ENCODE measurements around the gene C20orf141. TPM values are rescaled to one million over a fixed set of nuclear protein-coding genes. Genes with fewer than 3 reads are reported as not detected.

The C20orf141 gene
- total and polyA plus RNA-seq, 4 donors, result not detected

DNA sequence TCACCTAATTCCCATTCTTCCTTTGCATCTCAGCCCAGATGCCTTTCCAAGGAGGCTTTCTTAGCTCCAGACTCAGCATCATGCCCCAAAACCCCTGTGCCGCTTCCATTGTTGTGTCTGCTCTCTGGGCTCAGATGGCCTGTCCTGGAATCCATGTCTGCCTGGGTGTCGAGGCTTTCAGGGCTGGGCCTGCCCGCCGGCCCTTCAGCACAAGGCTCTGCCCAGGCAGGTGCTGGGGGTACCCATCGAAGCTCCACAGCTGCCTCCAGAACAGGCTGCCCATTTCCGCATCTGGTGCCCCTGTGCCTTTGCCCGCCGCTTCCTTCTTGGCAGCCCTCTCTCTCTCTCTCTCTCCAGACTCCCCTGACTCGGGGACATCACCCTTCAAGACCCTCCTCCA, 15.5 kb upstream of the C20orf141 start:
- DNase-seq (ENCODE audit: low read depth in 4 of 6, low spot score in 6 of 6), result no peak
- peak overlapping the region; percentile 67 for H3K27ac ChIP-seq (ENCODE audit: low read depth, low read length)
- peak overlapping the region; percentile 67 for H3K4me3 ChIP-seq (ENCODE audit: low read depth, low read length)
- H3K36me3 ChIP-seq (ENCODE audit: control insufficient read depth, insufficient read depth, low read length), result peaks cover 38% of the 10 kb centered on the region
- H3K27me3 ChIP-seq (ENCODE audit: control insufficient read depth, insufficient read depth, low read length), result peaks cover 45% of the 10 kb centered on the region
- peaks cover 25% of the 10 kb centered on the region for H3K4me1 ChIP-seq (ENCODE audit: control insufficient read depth, insufficient read depth, low read length)
- no peaks in the 10 kb centered on the region for H3K9me3 ChIP-seq (ENCODE audit: control insufficient read depth, insufficient read depth, low read length)
- 35% methylated on average over 9 of the region's 9 CpGs for WGBS (ENCODE audit: insufficient coverage)

DNA sequence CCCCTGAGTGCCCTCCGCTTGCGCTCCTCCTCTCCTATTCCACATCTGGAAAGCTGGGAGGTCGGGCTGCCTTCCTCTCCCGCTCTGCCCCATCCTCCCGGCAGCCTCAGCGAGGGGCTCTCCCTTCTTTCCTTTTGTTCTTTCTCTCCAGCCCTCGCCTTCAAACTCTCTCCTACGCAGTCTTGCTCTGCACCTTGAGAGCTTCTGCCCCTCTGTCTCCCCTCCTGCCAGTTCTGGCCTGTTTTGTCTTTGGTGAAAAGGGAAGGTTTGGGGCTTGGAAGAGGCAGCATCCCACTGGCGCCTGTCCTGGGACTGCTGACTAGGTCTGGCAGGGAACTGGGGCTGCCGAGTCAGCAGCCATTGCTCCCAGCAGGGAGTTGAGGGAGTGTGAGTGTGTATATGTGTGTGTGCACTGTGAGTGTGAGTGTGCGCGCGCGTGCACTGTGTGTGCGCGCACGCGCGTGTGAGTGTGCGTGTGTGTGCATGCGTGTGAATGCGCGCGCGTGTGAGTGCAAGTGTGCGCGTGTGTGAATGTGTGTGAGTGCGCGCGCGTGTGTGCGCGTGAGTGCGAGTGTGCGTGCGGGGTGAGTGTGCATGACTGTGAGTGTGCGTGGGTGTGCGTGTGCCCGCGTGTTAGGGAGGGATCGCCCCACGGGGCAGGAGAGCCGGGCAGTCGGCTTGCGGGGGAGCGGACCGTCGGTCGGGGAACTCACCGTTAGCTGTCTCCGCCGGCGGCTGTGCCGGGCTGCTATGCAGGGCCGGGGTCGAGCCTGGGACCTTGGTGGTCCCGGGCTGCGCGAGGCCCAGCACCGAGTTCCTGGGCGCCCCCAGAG, 14.9 kb upstream of the C20orf141 start:
- under 1% methylated on average over 58 of the region's 61 CpGs for WGBS (ENCODE audit: insufficient coverage)
- DNase-seq (ENCODE audit: low read depth in 4 of 6, low spot score in 6 of 6), result peak in 4 of 6 donors; percentile 5 to 77 (median 48)
- H3K27me3 ChIP-seq (ENCODE audit: control insufficient read depth, insufficient read depth, low read length), result peaks cover 51% of the 10 kb centered on the region

DNA sequence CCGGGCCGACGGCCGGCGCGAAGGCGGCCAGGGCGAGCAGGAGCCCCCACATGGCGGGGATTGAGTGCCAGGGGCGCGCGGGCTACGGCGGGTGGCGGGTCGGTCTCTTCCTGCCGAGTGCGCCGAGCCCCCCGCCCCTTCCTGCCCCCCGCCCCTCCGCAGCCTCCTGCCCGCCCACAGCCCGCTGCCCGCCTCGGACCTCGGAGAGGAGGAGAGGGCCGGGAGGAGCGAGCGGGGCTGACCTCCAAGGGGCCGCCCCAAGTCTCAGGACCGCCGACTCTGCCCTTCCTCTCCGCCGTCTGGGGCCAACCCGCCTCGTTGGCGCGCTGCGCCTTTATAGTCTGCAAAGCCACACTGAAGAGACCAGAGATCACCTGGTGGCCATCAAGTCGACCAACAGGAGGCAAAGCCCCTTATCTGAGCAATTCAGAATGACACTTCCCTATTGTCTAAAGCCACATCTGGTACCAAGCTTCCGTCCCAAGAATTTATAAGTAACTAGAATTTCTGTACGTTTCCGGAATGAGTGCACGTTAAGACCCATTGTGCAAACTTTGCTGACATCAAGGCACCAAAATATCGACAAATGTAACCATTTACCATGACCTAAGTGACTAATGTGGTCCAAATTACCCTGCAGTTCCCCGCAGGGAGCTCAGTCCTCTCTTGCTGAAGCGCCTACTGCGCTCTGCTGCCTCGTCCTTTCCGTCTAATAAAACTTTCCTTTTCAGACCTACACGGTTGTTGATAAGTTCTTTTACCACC, 14.1 kb upstream of the C20orf141 start, which contains the start of gene CPXM1:
Gene CPXM1, minus strand, starts transcription at position 107 of the 765 bp plus-strand sequence. Its CDS starts 55 bp downstream, at position 52.
- Histone ChIP-seq H3K27me3 (ENCODE audit: control insufficient read depth, insufficient read depth, low read length) (peaks cover 59% of the 10 kb centered on the region), H3K27ac (ENCODE audit: low read depth, low read length) (peak within 1 kb of the TSS; percentile 67), H3K4me3 (ENCODE audit: low read depth, low read length) (peak within 1 kb of the TSS; percentile 67), H3K4me1 (ENCODE audit: control insufficient read depth, insufficient read depth, low read length) (peaks cover 35% of the 10 kb centered on the region), H3K36me3 (ENCODE audit: control insufficient read depth, insufficient read depth, low read length) (peaks cover 30% of the 10 kb centered on the region), H3K9me3 (ENCODE audit: control insufficient read depth, insufficient read depth, low read length) (no peaks in the 10 kb centered on the region)
- 2% methylated on average over 39 of the region's 52 CpGs for WGBS (ENCODE audit: insufficient coverage)
- DNase-seq (ENCODE audit: low read depth in 4 of 6, low spot score in 6 of 6), result peak in 3 of 6 donors; percentile 4 to 64 (median 59)

More for the DNA sequence above, 14.9 kb upstream of the C20orf141 start:
- Histone ChIP-seq H3K4me1 (ENCODE audit: control insufficient read depth, insufficient read depth, low read length) (peaks cover 27% of the 10 kb centered on the region), H3K36me3 (ENCODE audit: control insufficient read depth, insufficient read depth, low read length) (peaks cover 38% of the 10 kb centered on the region), H3K4me3 (ENCODE audit: low read depth, low read length) (peak overlapping the region; percentile 67), H3K27ac (ENCODE audit: low read depth, low read length) (peak overlapping the region; percentile 67), H3K9me3 (ENCODE audit: control insufficient read depth, insufficient read depth, low read length) (no peaks in the 10 kb centered on the region)

DNA sequence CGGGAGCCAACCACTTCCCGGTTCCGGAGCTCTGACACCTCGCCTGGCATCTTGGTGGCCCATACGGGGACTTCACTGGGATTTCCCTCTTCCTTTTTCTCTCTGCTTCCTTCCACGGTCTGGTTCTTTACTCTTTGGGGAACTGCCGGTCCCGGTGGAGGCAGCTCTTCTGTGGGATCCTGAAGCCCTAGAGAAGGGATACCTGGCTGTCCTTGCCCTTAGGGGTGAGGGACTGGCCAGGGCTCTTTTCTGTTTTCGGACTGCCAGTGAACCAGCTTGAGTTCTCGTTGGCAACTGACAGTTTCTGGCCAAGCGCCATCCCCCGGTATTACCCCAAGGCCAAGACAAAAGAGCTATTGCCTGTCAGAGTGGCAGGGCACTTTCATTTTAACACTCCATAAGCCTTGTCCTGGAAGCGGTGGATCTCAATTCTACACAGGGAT, 13.5 kb upstream of the C20orf141 start:
- Histone ChIP-seq H3K9me3 (ENCODE audit: control insufficient read depth, insufficient read depth, low read length) (no peaks in the 10 kb centered on the region), H3K27ac (ENCODE audit: low read depth, low read length) (no peak overlapping the region), H3K4me1 (ENCODE audit: control insufficient read depth, insufficient read depth, low read length) (peaks cover 36% of the 10 kb centered on the region), H3K27me3 (ENCODE audit: control insufficient read depth, insufficient read depth, low read length) (peaks cover 65% of the 10 kb centered on the region), H3K4me3 (ENCODE audit: low read depth, low read length) (no peak overlapping the region), H3K36me3 (ENCODE audit: control insufficient read depth, insufficient read depth, low read length) (peaks cover 24% of the 10 kb centered on the region)
- WGBS (ENCODE audit: insufficient coverage), result 10% methylated on average over 11 of the region's 13 CpGs
- no peak for DNase-seq (ENCODE audit: low read depth in 4 of 6, low spot score in 6 of 6)

DNA sequence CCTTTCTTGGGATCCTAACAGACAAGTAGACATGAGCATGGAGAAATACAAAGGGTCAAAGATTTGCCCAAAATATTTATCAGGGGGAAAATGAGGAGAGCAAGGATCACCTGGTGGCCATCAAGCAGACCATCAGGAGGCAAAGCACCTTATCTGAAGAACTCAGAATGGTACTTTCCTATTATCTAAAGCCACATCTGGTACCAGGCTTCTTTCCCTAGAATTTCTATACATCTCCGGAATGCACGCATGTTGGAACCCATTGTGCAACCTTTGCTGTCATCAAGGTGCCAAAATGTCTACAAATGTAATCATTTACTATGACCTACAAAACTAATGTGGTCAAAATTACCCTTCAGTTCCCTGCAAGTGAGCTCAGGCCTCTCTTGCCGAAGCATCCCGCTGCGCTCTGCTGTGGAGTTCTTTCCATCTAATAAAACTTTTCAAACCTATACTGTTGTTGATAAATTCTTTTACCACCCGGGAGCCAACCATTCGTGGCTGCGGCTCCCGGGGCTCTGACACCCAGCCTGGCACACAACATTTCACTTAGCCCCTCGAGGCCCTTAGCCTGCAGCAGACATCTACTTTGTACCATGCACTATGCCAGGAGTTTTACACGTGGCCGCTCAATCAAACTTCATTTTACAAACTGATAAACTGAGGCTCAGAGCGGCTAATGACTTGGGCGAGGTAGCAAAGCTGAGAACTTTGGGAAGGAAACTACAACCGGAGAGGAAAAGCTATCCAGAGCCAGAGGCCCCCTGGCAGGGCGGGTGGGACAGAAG, 10.6 kb upstream of the C20orf141 start:
- peaks cover 1% of the 10 kb centered on the region for H3K36me3 ChIP-seq (ENCODE audit: control insufficient read depth, insufficient read depth, low read length)
- peaks cover 75% of the 10 kb centered on the region for H3K27me3 ChIP-seq (ENCODE audit: control insufficient read depth, insufficient read depth, low read length)
- no peaks in the 10 kb centered on the region for H3K9me3 ChIP-seq (ENCODE audit: control insufficient read depth, insufficient read depth, low read length)
- no peak overlapping the region for H3K4me3 ChIP-seq (ENCODE audit: low read depth, low read length)
- 54% methylated on average over 15 of the region's 16 CpGs for WGBS (ENCODE audit: insufficient coverage)
- no peak overlapping the region for H3K27ac ChIP-seq (ENCODE audit: low read depth, low read length)
- peaks cover 27% of the 10 kb centered on the region for H3K4me1 ChIP-seq (ENCODE audit: control insufficient read depth, insufficient read depth, low read length)
- DNase-seq (ENCODE audit: low read depth in 4 of 6, low spot score in 6 of 6), result no peak

DNA sequence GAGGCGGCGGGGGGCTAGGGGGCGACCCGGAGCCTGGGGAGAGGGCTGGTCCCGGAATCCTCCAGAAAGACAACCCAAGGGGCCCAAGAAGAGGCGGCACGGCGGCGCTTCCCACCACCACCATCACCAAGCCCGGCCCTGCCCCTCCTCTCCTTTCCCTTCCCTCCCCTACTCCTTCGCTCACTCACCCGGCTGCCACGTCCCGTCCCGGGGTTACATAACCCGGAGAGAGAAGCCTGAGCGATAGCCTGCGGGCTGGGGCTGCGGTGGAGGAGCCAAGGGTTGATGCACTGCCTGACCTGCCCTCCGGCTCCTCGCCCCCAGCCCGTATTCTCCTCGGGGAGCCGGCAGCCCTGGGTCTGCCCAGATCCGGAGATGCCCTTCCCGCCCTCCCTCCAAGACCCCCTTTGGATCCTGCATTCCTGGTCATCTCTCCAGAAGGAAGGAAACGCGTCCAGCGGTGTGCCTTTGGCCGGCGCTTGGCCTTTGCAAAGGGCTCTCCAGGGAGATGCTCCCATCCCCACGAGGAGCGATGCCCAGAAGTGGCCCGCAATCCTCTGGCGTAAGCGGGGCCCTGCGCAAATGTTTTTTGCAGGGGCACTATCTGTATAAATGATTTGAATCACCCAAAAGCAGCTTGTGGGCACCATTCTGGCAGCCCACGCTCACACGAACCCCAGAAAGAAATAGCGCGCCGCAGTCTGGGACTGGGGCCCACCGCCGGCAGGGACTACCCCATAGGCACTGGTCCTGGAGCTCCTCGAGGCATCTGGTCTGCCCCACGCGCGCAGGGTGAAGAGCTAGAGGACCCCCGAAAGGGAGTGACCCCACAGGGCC, 9.7 kb upstream of the C20orf141 start:
- no peak for DNase-seq (ENCODE audit: low read depth in 4 of 6, low spot score in 6 of 6)
- WGBS (ENCODE audit: insufficient coverage), result 9% methylated on average over 46 of the region's 49 CpGs
- no peaks in the 10 kb centered on the region for H3K36me3 ChIP-seq (ENCODE audit: control insufficient read depth, insufficient read depth, low read length)
- peaks cover 19% of the 10 kb centered on the region for H3K4me1 ChIP-seq (ENCODE audit: control insufficient read depth, insufficient read depth, low read length)
- H3K4me3 ChIP-seq (ENCODE audit: low read depth, low read length), result no peak overlapping the region
- H3K9me3 ChIP-seq (ENCODE audit: control insufficient read depth, insufficient read depth, low read length), result no peaks in the 10 kb centered on the region
- peaks cover 71% of the 10 kb centered on the region for H3K27me3 ChIP-seq (ENCODE audit: control insufficient read depth, insufficient read depth, low read length)
- no peak overlapping the region for H3K27ac ChIP-seq (ENCODE audit: low read depth, low read length)

DNA sequence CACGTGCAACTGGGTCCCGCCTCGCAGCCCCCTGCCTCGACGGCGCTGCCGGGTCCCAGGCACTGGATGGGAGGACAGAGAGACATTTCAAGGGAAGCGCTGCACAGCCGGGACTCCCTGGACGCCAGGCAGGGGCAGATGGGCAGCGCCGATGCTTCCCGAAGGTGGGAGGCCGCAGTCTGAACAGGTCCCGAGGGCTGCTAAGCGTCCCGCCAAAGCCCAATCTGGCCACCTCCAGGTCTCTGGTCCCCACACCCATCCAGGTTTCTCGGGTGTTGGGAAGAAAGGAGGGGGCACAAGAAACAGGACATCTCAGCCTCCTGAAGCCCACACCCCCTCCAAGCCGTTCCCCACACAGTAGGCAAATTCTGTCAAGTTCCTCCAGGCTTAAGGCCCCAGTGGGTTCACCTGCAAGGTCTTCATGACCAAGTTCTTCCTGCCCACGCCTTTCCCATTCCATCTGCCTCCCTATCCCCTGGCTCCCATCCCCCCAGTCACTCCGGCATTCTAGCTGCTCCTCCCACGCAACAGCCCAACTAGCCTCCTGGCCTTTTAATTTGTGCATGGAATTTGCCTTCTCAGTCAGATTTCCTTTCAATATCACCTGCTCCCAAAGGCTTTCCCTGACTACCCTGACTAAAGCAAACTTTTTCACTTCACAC, 9.0 kb upstream of the C20orf141 start:
- Histone ChIP-seq H3K27me3 (ENCODE audit: control insufficient read depth, insufficient read depth, low read length) (peaks cover 66% of the 10 kb centered on the region), H3K4me1 (ENCODE audit: control insufficient read depth, insufficient read depth, low read length) (peaks cover 17% of the 10 kb centered on the region), H3K4me3 (ENCODE audit: low read depth, low read length) (no peak overlapping the region), H3K9me3 (ENCODE audit: control insufficient read depth, insufficient read depth, low read length) (no peaks in the 10 kb centered on the region), H3K36me3 (ENCODE audit: control insufficient read depth, insufficient read depth, low read length) (no peaks in the 10 kb centered on the region), H3K27ac (ENCODE audit: low read depth, low read length) (no peak overlapping the region)
- WGBS (ENCODE audit: insufficient coverage), result 18% methylated on average over 15 of the region's 22 CpGs
- DNase-seq (ENCODE audit: low read depth in 4 of 6, low spot score in 6 of 6), result no peak

DNA sequence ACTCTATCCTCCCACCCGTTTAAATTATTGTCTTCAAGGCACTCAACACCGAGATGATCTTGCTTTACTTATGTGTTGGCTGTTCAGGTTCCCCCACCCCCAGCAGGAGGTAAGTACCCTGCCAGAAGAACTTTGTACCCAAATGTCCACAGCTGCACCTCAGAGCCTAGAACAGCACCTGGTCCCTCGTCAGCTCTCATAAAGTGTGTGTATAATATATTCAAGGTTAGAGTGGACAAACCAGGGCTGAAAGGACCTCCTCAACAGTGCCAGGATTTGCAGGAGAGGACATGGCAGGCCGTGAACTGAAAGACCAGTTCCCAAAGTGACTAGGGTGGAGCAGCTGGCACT, 8.5 kb upstream of the C20orf141 start:
- no peak for DNase-seq (ENCODE audit: low read depth in 4 of 6, low spot score in 6 of 6)
- Histone ChIP-seq H3K4me1 (ENCODE audit: control insufficient read depth, insufficient read depth, low read length) (peaks cover 12% of the 10 kb centered on the region), H3K36me3 (ENCODE audit: control insufficient read depth, insufficient read depth, low read length) (no peaks in the 10 kb centered on the region), H3K27me3 (ENCODE audit: control insufficient read depth, insufficient read depth, low read length) (peaks cover 61% of the 10 kb centered on the region), H3K4me3 (ENCODE audit: low read depth, low read length) (no peak overlapping the region), H3K27ac (ENCODE audit: low read depth, low read length) (no peak overlapping the region), H3K9me3 (ENCODE audit: control insufficient read depth, insufficient read depth, low read length) (no peaks in the 10 kb centered on the region)
- WGBS (ENCODE audit: insufficient coverage), result 29% methylated on average over 1 of the region's 4 CpGs
